GM12864 (cell line): ENCODE measurements around the gene YKT6.
A peak's percentile ranks its signal among the peaks of the same experiment; 100 is the strongest.

Experiments used
- DNase-seq: peaks from one replicate; pipeline ENCODE4 v3.0.0-alpha.2; 2011; ENCODE audit warnings: low read depth
- H3K4me3 ChIP-seq: 2 replicates; pipeline ENCODE4 v1.5.1; 2011; ENCODE audit warnings: mild to moderate bottlenecking, low read depth, low read length, control low read depth
- TF ChIP-seq, protein P1 (sequence below): IDR thresholded peaks from 2 replicates; pipeline ENCODE4 v1.5.1; 2011; ENCODE audit warnings: low read depth, mild to moderate bottlenecking, moderate library complexity, low read length, control low read depth, inconsistent platforms; ENCODE audit errors: missing control alignments

YKT6 gene

DNA sequence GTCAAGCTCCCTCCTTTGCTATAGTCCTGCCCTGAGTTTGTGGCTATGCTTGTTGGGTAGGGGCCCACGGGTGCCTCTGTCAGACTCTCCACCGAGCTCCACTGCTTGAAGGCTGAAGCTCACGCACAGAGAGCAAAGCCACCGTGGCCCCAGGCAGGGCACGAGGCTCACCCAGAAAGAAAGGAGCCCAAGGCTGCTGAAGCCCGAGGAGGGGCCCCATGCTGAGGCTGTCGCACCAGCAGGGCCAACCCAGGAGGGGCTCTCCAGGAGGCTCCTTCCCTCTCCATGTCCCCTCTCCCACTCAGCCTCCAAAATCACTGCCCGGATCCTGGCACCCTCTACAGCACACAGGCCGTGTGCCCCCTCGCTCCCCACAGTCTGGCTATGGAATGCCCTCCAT, 50.5 kb downstream of the YKT6 start:
- H3K4me3 ChIP-seq = no peak overlapping the region
- TF ChIP-seq, protein P1, sequence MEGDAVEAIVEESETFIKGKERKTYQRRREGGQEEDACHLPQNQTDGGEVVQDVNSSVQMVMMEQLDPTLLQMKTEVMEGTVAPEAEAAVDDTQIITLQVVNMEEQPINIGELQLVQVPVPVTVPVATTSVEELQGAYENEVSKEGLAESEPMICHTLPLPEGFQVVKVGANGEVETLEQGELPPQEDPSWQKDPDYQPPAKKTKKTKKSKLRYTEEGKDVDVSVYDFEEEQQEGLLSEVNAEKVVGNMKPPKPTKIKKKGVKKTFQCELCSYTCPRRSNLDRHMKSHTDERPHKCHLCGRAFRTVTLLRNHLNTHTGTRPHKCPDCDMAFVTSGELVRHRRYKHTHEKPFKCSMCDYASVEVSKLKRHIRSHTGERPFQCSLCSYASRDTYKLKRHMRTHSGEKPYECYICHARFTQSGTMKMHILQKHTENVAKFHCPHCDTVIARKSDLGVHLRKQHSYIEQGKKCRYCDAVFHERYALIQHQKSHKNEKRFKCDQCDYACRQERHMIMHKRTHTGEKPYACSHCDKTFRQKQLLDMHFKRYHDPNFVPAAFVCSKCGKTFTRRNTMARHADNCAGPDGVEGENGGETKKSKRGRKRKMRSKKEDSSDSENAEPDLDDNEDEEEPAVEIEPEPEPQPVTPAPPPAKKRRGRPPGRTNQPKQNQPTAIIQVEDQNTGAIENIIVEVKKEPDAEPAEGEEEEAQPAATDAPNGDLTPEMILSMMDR = no peak
- DNase-seq = no peak

DNA sequence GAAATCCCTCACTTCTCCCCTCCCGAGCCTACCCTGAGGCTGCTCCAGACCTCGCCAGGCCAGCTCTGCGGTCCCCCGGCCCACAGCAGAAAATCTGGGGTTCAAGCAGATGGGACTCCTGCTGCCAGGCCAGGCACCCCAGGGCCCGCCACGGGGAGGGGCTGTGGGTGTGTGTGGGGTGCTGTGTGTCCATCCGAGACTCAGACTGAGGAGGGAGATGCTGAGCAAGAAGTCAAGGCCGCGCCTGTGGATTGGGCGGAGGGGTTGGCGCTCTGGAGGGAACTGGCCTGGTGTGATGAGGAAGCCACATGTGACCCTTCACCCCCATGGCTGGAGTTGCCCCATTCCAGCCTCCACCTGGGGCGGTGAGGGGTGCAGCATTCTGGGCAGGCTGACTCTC, 51.1 kb downstream of the YKT6 start:
- no peak overlapping the region for H3K4me3 ChIP-seq
- DNase-seq = no peak
- TF ChIP-seq, protein P1 = no peak

DNA sequence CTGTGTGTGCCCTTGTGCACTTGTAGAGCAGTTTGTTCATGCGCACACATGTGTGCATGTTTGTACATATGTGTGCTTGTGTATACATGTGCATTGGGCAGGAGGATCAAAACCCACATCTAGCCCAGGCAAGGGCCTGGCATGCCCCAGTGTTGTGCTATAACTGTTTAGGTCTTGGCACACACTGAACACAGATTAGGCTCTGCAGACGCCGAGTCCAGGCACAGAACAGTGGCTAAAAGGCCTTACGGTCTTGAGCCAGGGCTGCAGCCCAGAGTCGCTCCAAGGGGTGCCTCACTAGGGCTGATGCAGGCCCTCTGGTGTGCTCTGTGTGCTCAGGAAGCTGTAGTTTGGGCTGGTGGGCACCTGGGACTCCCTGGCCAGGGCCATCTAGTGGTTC, 55.7 kb downstream of the YKT6 start:
- DNase-seq = no peak
- no peak overlapping the region for H3K4me3 ChIP-seq
- TF ChIP-seq, protein P1 = no peak

DNA sequence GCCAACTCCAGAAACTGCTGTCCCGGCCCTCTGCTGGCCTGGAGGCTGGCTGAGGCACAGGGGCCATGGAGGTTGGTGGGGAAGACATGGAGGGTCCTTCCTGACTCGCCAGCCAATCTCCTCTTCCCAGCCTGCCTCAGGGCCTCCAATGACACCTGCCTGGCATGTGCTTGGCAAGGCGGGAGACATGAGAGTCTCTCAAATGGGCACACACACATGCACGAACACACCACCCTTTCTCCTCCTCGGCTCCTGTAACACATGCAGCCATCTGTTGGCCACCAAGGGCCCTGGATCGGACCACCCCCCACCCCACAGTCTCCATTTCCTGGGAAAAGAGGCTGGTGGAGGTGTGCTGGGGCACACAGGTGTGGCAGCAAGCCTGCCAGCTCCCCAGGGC, 56.4 kb downstream of the YKT6 start:
- TF ChIP-seq, protein P1 = no peak
- DNase-seq = no peak
- H3K4me3 ChIP-seq = no peak overlapping the region

DNA sequence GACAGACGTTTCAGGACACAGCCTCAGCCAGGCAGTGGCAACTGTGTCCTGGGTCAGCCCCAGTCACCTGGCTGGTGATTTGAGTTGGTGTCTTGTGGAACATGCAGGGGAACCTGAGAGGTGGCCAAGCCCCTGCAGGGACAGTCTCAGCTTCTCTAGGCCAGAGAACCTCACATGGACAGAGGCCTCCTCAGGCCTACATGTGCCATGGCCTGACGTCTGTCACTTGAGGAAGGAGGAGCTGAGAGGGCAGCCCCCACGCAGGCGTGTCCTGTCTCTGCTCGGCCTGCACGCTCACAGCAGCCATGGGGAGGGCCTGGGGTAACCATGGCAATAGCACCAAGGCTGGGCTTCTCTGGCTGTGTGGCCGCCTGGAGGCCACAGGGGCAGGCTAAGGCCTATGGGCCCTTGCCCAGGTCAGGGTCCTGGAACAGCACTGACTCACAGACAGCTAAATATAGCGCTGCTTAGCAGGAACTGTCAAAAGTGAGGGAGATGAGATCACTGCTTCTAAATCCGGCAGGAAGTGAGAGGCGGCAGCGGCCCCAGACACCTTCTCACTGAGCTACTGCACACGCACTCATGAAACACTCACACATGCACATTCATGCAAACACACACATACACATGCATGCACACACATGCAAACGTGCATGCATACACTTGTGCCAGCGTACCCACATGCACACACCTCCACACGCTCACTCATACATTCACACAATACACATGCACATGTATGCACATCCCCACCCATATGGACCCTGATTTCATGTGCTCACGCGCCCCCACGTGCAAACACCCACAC, 57.0 kb downstream of the YKT6 start:
- H3K4me3 ChIP-seq = no peak overlapping the region
- TF ChIP-seq, protein P1 = no peak
- peak; percentile 88 for DNase-seq

DNA sequence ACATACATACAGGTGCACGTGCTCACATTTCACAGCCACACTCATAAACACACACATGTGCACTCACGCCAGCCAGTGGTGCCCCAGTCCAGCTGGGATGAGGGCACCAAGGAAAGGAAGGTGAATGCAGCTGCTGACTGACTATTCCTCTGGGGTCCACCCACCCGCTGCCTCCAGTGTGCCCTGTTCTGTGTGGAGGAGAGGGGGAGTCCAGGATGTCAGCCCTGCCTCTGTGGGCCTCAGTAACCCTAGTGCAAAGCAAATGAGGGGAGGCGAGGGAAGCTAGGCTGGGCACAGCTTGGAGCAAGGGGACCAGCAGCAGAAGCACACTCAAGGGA, 57.6 kb downstream of the YKT6 start:
- DNase-seq = no peak
- no peak overlapping the region for H3K4me3 ChIP-seq
- TF ChIP-seq, protein P1 = no peak
